IMR-90 (cell line): ENCODE data around the gene QSER1. TPM values are rescaled to one million over a fixed set of nuclear protein-coding genes. Genes with fewer than 3 reads are reported as not detected.

Experiments used
- ATAC-seq: fragments of 200-7000 bp; cut with Tn5 transposase; 2 replicates; pipeline ENCODE4 v1.9.1; 2020; ENCODE audit warnings: low read depth, mild to moderate bottlenecking, moderate library complexity
- BruUV-seq: library from RNA; stranded (reverse); fragments of 400-500 nt; replicated peaks from 2 replicates; lab custom pipeline; 2021; lab: Mats Ljungman, UMichigan
- CTCF ChIA-PET: fragments of 300-600 bp; formaldehyde crosslinking; extraction: SDS; loops from one replicate; lab custom pipeline; 2021; ENCODE audit warnings: antibody characterized with exemption; lab: Yijun Ruan, JAX
- POLR2A ChIA-PET: fragments of 300-600 bp; sonication (Branson Sonifier 250); formaldehyde crosslinking; loops from one replicate; lab custom pipeline; 2022; ENCODE audit warnings: antibody characterized with exemption; ENCODE audit not compliant: unreplicated experiment; lab: Charles Lee
- DNase-seq: peaks from one replicate; pipeline ENCODE4 v3.0.0; 2013
- H2AFZ ChIP-seq: replicated peaks from 2 replicates; pipeline ENCODE3; 2013; ENCODE audit warnings: low read length, mild to moderate bottlenecking; ENCODE audit not compliant: poor library complexity
- H2AK5ac ChIP-seq: 2 replicates; pipeline ENCODE4 v1.6.1; 2013; ENCODE audit warnings: low read depth, low read length, inconsistent platforms
- H2AK9ac ChIP-seq: replicated peaks from 2 replicates; pipeline ENCODE3; 2013; ENCODE audit warnings: mild to moderate bottlenecking, low read depth, low read length, moderate library complexity; ENCODE audit not compliant: poor library complexity
- H2BK120ac ChIP-seq: 2 replicates; pipeline ENCODE4 v1.6.1; 2013; ENCODE audit warnings: low read depth, low read length, inconsistent platforms
- H2BK15ac ChIP-seq: 3 replicates; pipeline ENCODE4 v1.6.1; 2013; ENCODE audit warnings: low read depth, low read length, inconsistent platforms
- H2BK20ac ChIP-seq: 2 replicates; pipeline ENCODE4 v1.6.1; 2013; ENCODE audit warnings: low read depth, mild to moderate bottlenecking, inconsistent platforms, low read length, moderate library complexity
- H2BK5ac ChIP-seq: 2 replicates; pipeline ENCODE4 v1.6.1; 2013; ENCODE audit warnings: mild to moderate bottlenecking, low read depth, low read length, inconsistent platforms; ENCODE audit not compliant: poor library complexity, severe bottlenecking
- H3K14ac ChIP-seq: replicated peaks from 2 replicates; pipeline ENCODE4 v1.6.1; 2013; ENCODE audit warnings: low read depth, low read length, inconsistent platforms
- H3K18ac ChIP-seq: 2 replicates; pipeline ENCODE4 v1.6.1; 2013; ENCODE audit warnings: low read depth, low read length, control low read depth
- H3K23ac ChIP-seq: 2 replicates; pipeline ENCODE4 v1.6.1; 2013; ENCODE audit warnings: low read depth, low read length, inconsistent platforms
- H3K27ac ChIP-seq: 2 replicates; pipeline ENCODE4 v1.5.1; 2013; ENCODE audit warnings: mild to moderate bottlenecking, control low read depth, low read length; ENCODE audit not compliant: insufficient read depth
- H3K27me3 ChIP-seq: 2 replicates; pipeline ENCODE4 v1.6.1; 2013; ENCODE audit warnings: low read length; ENCODE audit not compliant: control insufficient read depth, insufficient read depth
- H3K36me3 ChIP-seq: 2 replicates; pipeline ENCODE4 v1.6.1; 2013; ENCODE audit warnings: low read length, mixed read lengths; ENCODE audit not compliant: control insufficient read depth, insufficient read depth
- H3K4ac ChIP-seq: 2 replicates; pipeline ENCODE4 v1.6.1; 2013; ENCODE audit warnings: low read depth, low read length, inconsistent platforms
- H3K4me1 ChIP-seq: 2 replicates; pipeline ENCODE4 v1.6.1; 2013; ENCODE audit warnings: low read length, mixed read lengths; ENCODE audit not compliant: control insufficient read depth, insufficient read depth
- H3K4me2 ChIP-seq: 2 replicates; pipeline ENCODE4 v1.6.1; 2013; ENCODE audit warnings: low read depth, mild to moderate bottlenecking, control low read depth, low read length, moderate library complexity
- H3K4me3 ChIP-seq: 2 replicates; pipeline ENCODE4 v1.5.1; 2013; ENCODE audit warnings: low read depth, mild to moderate bottlenecking, control low read depth, low read length, moderate library complexity; ENCODE audit not compliant: insufficient read depth
- H3K56ac ChIP-seq: 2 replicates; pipeline ENCODE4 v1.6.1; 2013; ENCODE audit warnings: low read length, inconsistent platforms; ENCODE audit not compliant: insufficient read depth; ENCODE audit errors: extremely low read depth
- H3K79me1 ChIP-seq, 2 experiments: 2 replicates each; pipeline ENCODE4 v1.6.1; 2013; ENCODE audit warnings: low read length in 2 of 2, inconsistent platforms in 1 of 2, low read depth in 1 of 2
- H3K9ac ChIP-seq: 2 replicates; pipeline ENCODE4 v1.6.1; 2013; ENCODE audit warnings: low read depth, low read length, control low read depth
- H3K9me1 ChIP-seq: 2 replicates; pipeline ENCODE4 v1.6.1; 2013; ENCODE audit warnings: low read length, inconsistent platforms; ENCODE audit not compliant: insufficient read depth
- H3K9me3 ChIP-seq: 2 replicates; pipeline ENCODE4 v1.6.1; 2013; ENCODE audit warnings: low read length; ENCODE audit not compliant: control insufficient read depth, insufficient read depth
- H4K20me1 ChIP-seq: 2 replicates; pipeline ENCODE4 v1.6.1; 2013; ENCODE audit warnings: low read length, inconsistent platforms; ENCODE audit not compliant: insufficient read depth
- H4K5ac ChIP-seq: 2 replicates; pipeline ENCODE4 v1.6.1; 2013; ENCODE audit warnings: mild to moderate bottlenecking, low read depth, low read length, control low read depth
- H4K8ac ChIP-seq, 2 experiments: 2 replicates each; pipeline ENCODE4 v1.6.1; 2013; ENCODE audit warnings: low read depth in 2 of 2, low read length in 2 of 2, control low read depth in 1 of 2, inconsistent platforms in 1 of 2
- H4K91ac ChIP-seq: 2 replicates; pipeline ENCODE4 v1.6.1; 2013; ENCODE audit warnings: low read depth, low read length, inconsistent platforms; ENCODE audit not compliant: insufficient read depth
- BHLHE40 ChIP-seq: fragments of 150-350 bp; IDR thresholded peaks from 2 replicates; pipeline ENCODE4 v1.6.1; 2016; ENCODE audit warnings: mild to moderate bottlenecking, low read depth, low read length
- CEBPB ChIP-seq: IDR thresholded peaks from 2 replicates; pipeline ENCODE4 v1.6.1; 2012; ENCODE audit warnings: low read depth, low read length, improper control_type of control experiment
- CTCF ChIP-seq: conservative IDR thresholded peaks from 2 replicates; pipeline ENCODE4 v1.5.1; 2012; ENCODE audit warnings: mild to moderate bottlenecking, low read depth, low read length, improper control_type of control experiment
- ELK1 ChIP-seq: fragments of 150-350 bp; IDR thresholded peaks from 2 replicates; pipeline ENCODE4 v1.6.1; 2016; ENCODE audit warnings: low read depth, mild to moderate bottlenecking, low read length, moderate library complexity, borderline replicate concordance
- MAZ ChIP-seq: IDR thresholded peaks from 2 replicates; pipeline ENCODE4 v1.6.1; 2012; ENCODE audit warnings: low read depth, mild to moderate bottlenecking, low read length, improper control_type of control experiment, moderate library complexity, borderline replicate concordance
- MXI1 ChIP-seq: IDR thresholded peaks from 2 replicates; pipeline ENCODE4 v1.6.1; 2012; ENCODE audit warnings: low read depth, mild to moderate bottlenecking, low read length, moderate library complexity, borderline replicate concordance
- POLR2A ChIP-seq: IDR thresholded peaks from 2 replicates; pipeline ENCODE4 v1.6.1; 2012; ENCODE audit warnings: mild to moderate bottlenecking, low read depth, low read length
- RCOR1 ChIP-seq: IDR thresholded peaks from 2 replicates; pipeline ENCODE4 v1.6.1; 2012; ENCODE audit warnings: mild to moderate bottlenecking, low read length, improper control_type of control experiment; ENCODE audit not compliant: insufficient replicate concordance
- RFX5 ChIP-seq: IDR thresholded peaks from 2 replicates; pipeline ENCODE4 v1.8.0; 2012; ENCODE audit warnings: low read depth, mild to moderate bottlenecking, low read length, moderate library complexity
- USF2 ChIP-seq: fragments of 150-350 bp; IDR thresholded peaks from 2 replicates; pipeline ENCODE4 v1.6.1; 2017; ENCODE audit warnings: mild to moderate bottlenecking, antibody characterized with exemption, low read length, low read depth
- WGBS, 2 experiments: methylation state at CpG; one replicate each; pipeline versions ENCODE4 v1.1.5 to v1.1.7; 2013; ENCODE audit warnings: missing lambda C conversion rate in 2 of 2; ENCODE audit not compliant: insufficient read length in 1 of 2; ENCODE audit errors: extremely low coverage in 2 of 2; 5-methylcytosine and 5-hydroxymethylcytosine counted together
- dilution Hi-C: fragments of 300-500 bp; cut with HindIII; formaldehyde crosslinking; loops from one replicate; pipeline ENCODE4 v1.14.3; 2018; ENCODE audit warnings: low sequenced_read_pairs; ENCODE audit not compliant: unreplicated experiment
- in situ Hi-C: fragments of 300-500 bp; cut with MboI; formaldehyde crosslinking; loops from 3 replicates; pipeline ENCODE4 v1.14.3; 2019; ENCODE audit warnings: low sequenced_read_pairs, inconsistent platforms, mixed read lengths
- intact Hi-C: fragments of 100-400 bp; cut with micrococcal nuclease; formaldehyde crosslinking; loops from 2 replicates; pipeline ENCODE4 v1.10.0; 2022
- polyA plus RNA-seq, 3 experiments: library from polyadenylated mRNA; depleted of rRNA; stranded (reverse); fragments of >200 nt; gene quantifications; 2 replicates each; pipeline ENCODE4 v1.2.3, GENCODE V29; 2012; ENCODE audit warnings: low replicate concordance in 1 of 3
- total RNA-seq: library from RNA; depleted of rRNA; stranded (reverse); fragments of >200 nt; gene quantifications from 2 replicates; pipeline ENCODE4 v1.2.3, GENCODE V29; 2012

Gene QSER1
- total and polyA plus RNA-seq, 2 of the 4 experiments (the other 2 are of a cell fraction): 5.9 to 15.6 TPM

GRCh38 chr11:32939046-32939445 is 46.4 kb downstream of the QSER1 start:
- H3K9me1 ChIP-seq: no peaks in the 10 kb centered on the region
- H2AK9ac ChIP-seq: no peak overlapping the region
- no peak overlapping the region for H2AFZ ChIP-seq
- no peak overlapping the region for H3K4me3 ChIP-seq
- no peak overlapping the region for H3K4me2 ChIP-seq
- WGBS, 2 experiments: no CpG with 5 or more reads among the region's 1 CpG
- ChIA-PET POLR2A (no interaction called here), CTCF (interaction anchor here (0.6 to 0.7 kb wide), 3 partner anchors 24 to 384 kb away, joined by 4 to 5 read pairs (median 4); no protein-coding TSS in a partner anchor)
- no peaks in the 10 kb centered on the region for H3K9me3 ChIP-seq
- intact Hi-C loops (no loop called here), in situ Hi-C loops (loop anchor here (25.0 kb wide), 1 partner anchor 127 kb away; no protein-coding TSS in a partner anchor), dilution Hi-C loops (no loop called here)
- no peak overlapping the region for H3K9ac ChIP-seq
- ATAC-seq (no peak), DNase-seq (no peak)
- H3K27me3 ChIP-seq: no peaks in the 10 kb centered on the region
- no peak overlapping the region for H4K91ac ChIP-seq
- no peak overlapping the region for H2BK120ac ChIP-seq
- H2BK15ac ChIP-seq: no peak overlapping the region
- TF ChIP-seq CEBPB: no peak
- TF ChIP-seq ELK1: no peak
- TF ChIP-seq CTCF: no peak
- TF ChIP-seq MAZ: no peak
- TF ChIP-seq POLR2A: no peak
- no peak for TF ChIP-seq RFX5
- TF ChIP-seq USF2: no peak
- no peak for TF ChIP-seq RCOR1
- no peak for TF ChIP-seq MXI1
- TF ChIP-seq BHLHE40: no peak
- H4K8ac ChIP-seq: no peak overlapping the region
- no peak overlapping the region for H3K56ac ChIP-seq
- H3K36me3 ChIP-seq: peaks cover 10% of the 10 kb centered on the region; the same call in 1 of the 2 replicates
- no peak overlapping the region for H3K27ac ChIP-seq
- no peak overlapping the region for H2BK20ac ChIP-seq
- peaks cover 10 to 26% of the 10 kb centered on the region in 2 experiments; a peak in 3 of 4 replicates for H3K79me1 ChIP-seq
- no peak overlapping the region for H3K14ac ChIP-seq
- BruUV-seq: no TSS peak
- no peak overlapping the region for H4K5ac ChIP-seq
- no peak overlapping the region for H3K18ac ChIP-seq
- no peak overlapping the region for H2BK5ac ChIP-seq
- H3K4ac ChIP-seq: no peak overlapping the region
- no peak overlapping the region for H3K23ac ChIP-seq
- H4K20me1 ChIP-seq: no peaks in the 10 kb centered on the region
- no peak overlapping the region for H2AK5ac ChIP-seq
- H3K4me1 ChIP-seq: no peaks in the 10 kb centered on the region
